Tibial nerve (tissue), 4 donors: ENCODE data around the gene STIM2. TPM values are rescaled to one million over a fixed set of nuclear protein-coding genes. Genes with fewer than 3 reads are reported as not detected.

ENCODE experiments used
- DNase-seq, 2 donors: peaks; one replicate each; pipeline ENCODE4 v3.0.0-alpha.2; 2019; ENCODE audit warnings: low spot score in 2 of 2
- H3K27ac ChIP-seq, 4 donors: fragments of 200-600 bp; sonication (generic) in 3 of 4; one replicate each; pipeline ENCODE4 v1.5.1; 2017 to 2019; ENCODE audit warnings: mild to moderate bottlenecking in 1 of 4
- H3K27me3 ChIP-seq, 2 donors: fragments of 200-600 bp; sonication (generic) in 1 of 2; one replicate each; pipeline versions ENCODE4 v1.5.1 to v1.6.0; 2017 to 2019
- H3K36me3 ChIP-seq, 3 donors: fragments of 200-600 bp; sonication (generic); one replicate each; pipeline ENCODE4 v1.5.1; 2018 to 2019
- H3K4me1 ChIP-seq, 4 donors: fragments of 200-600 bp; sonication (generic) in 3 of 4; one replicate each; pipeline ENCODE4 v1.5.1; 2017 to 2019
- H3K4me3 ChIP-seq, 4 donors: fragments of 200-600 bp; sonication (generic) in 3 of 4; one replicate each; pipeline ENCODE4 v1.5.1; 2017 to 2019; ENCODE audit warnings: mild to moderate bottlenecking in 1 of 4, moderate library complexity in 1 of 4
- H3K9me3 ChIP-seq, 4 donors: fragments of 200-600 bp; sonication (generic) in 3 of 4; one replicate each; pipeline ENCODE4 v1.5.1; 2017 to 2019
- CTCF ChIP-seq, 5 experiments: fragments of 200-600 bp in 3 of 5; fragments of 450-650 bp in 2 of 5; sonication (generic) in 3 of 5; IDR thresholded peaks; one replicate each; pipeline ENCODE4 v1.5.1; 2016 to 2019; ENCODE audit warnings: antibody characterized with exemption in 5 of 5, mild to moderate bottlenecking in 3 of 5, moderate library complexity in 2 of 5
- EP300 ChIP-seq, 2 donors: sonication (generic); formaldehyde crosslinking; IDR thresholded peaks; one replicate each; pipeline ENCODE4 v1.6.1; 2017; ENCODE audit warnings: antibody characterized with exemption in 2 of 2, mild to moderate bottlenecking in 1 of 2
- POLR2A ChIP-seq, 2 donors: fragments of 450-650 bp; IDR thresholded peaks; one replicate each; pipeline ENCODE4 v1.6.1; 2017; ENCODE audit warnings: antibody characterized with exemption in 2 of 2, mild to moderate bottlenecking in 2 of 2, moderate library complexity in 2 of 2
- WGBS, 2 donors: methylation state at CpG; one replicate each; pipeline ENCODE4 v1.1.5; 2018; 5-methylcytosine and 5-hydroxymethylcytosine counted together
- total RNA-seq, 4 donors: library from RNA; depleted of rRNA; stranded (reverse); fragments of >200 nt; gene quantifications; one replicate each; pipeline ENCODE4 v1.1.0, GENCODE V29; 2016

The STIM2 gene
- total RNA-seq, 4 donors from 2014 or later, result 20.1 to 26.2 (median 21.8) TPM

- Histone ChIP-seq H3K27ac (no peak overlapping the region), H3K9me3 (no peaks in the 10 kb centered on the region), H3K27me3 (no peaks in the 10 kb centered on the region), H3K4me1 (peaks cover 0 to 26% (median 12%) of the 10 kb centered on the region in 4 donors), H3K36me3 (no peaks in the 10 kb centered on the region), H3K4me3 (no peak overlapping the region)
- no peak for DNase-seq
- WGBS, 2 donors, result 84 to 90% methylated on average over 2 of the region's 2 CpGs
- no peak for TF ChIP-seq EP300 (IDR thresholded peaks at IDR 0.05)
- no peak for TF ChIP-seq POLR2A (IDR thresholded peaks at IDR 0.05)
Measured at GRCh38 chr4:26887809-26888208, 27.2 kb downstream of the STIM2 start.

- Histone ChIP-seq H3K36me3 (no peaks in the 10 kb centered on the region), H3K4me1 (peaks cover 0 to 24% (median 10%) of the 10 kb centered on the region in 4 donors), H3K27me3 (no peaks in the 10 kb centered on the region), H3K9me3 (no peaks in the 10 kb centered on the region), H3K27ac (no peak overlapping the region), H3K4me3 (no peak overlapping the region)
- WGBS, 2 donors, result 75 to 93% methylated on average over 3 of the region's 3 CpGs
- TF ChIP-seq CTCF (IDR thresholded peaks at IDR 0.05) (no peak), POLR2A (IDR thresholded peaks at IDR 0.05) (no peak), EP300 (IDR thresholded peaks at IDR 0.05) (no peak)
- no peak for DNase-seq
Measured at GRCh38 chr4:26889356-26889755, 28.7 kb downstream of the STIM2 start.

- Histone ChIP-seq H3K27ac (no peak overlapping the region), H3K36me3 (no peaks in the 10 kb centered on the region), H3K4me1 (peaks cover 0 to 18% (median 4%) of the 10 kb centered on the region in 4 donors), H3K4me3 (no peak overlapping the region), H3K27me3 (no peaks in the 10 kb centered on the region), H3K9me3 (no peaks in the 10 kb centered on the region)
- TF ChIP-seq CTCF (IDR thresholded peaks at IDR 0.05) (no peak), EP300 (IDR thresholded peaks at IDR 0.05) (no peak), POLR2A (IDR thresholded peaks at IDR 0.05) (no peak)
- no peak for DNase-seq
Measured at GRCh38 chr4:26891054-26891453, 30.4 kb downstream of the STIM2 start.

- DNase-seq, result no peak
Measured at GRCh38 chr4:26891867-26892266, 31.2 kb downstream of the STIM2 start.

GRCh38 chr4:26892480-26893150 lies 32.0 kb downstream of the STIM2 start:
- TF ChIP-seq POLR2A (IDR thresholded peaks at IDR 0.05) (no peak), CTCF (IDR thresholded peaks at IDR 0.05) (no peak), EP300 (IDR thresholded peaks at IDR 0.05) (no peak)
- H3K27me3 ChIP-seq, result no peaks in the 10 kb centered on the region
- DNase-seq, result no peak
- no peak overlapping the region for H3K4me3 ChIP-seq
- 73 to 80% methylated on average over 3 of the region's 3 CpGs for WGBS, 2 donors
- peaks cover 0 to 10% (median 0%) of the 10 kb centered on the region in 4 donors for H3K4me1 ChIP-seq
- no peaks in the 10 kb centered on the region for H3K36me3 ChIP-seq
- H3K27ac ChIP-seq, result no peak overlapping the region
- H3K9me3 ChIP-seq, result no peaks in the 10 kb centered on the region

More at GRCh38 chr4:26891867-26892266, 31.2 kb downstream of the STIM2 start:
- TF ChIP-seq POLR2A (IDR thresholded peaks at IDR 0.05), result no peak
- no peak for TF ChIP-seq EP300 (IDR thresholded peaks at IDR 0.05)
- TF ChIP-seq CTCF (IDR thresholded peaks at IDR 0.05), result no peak
- no peaks in the 10 kb centered on the region for H3K9me3 ChIP-seq
- H3K27ac ChIP-seq, result no peak overlapping the region
- H3K27me3 ChIP-seq, result no peaks in the 10 kb centered on the region
- WGBS, 2 donors, result 96 to 98% methylated on average over 6 of the region's 6 CpGs
- H3K36me3 ChIP-seq, result no peaks in the 10 kb centered on the region
- no peak overlapping the region for H3K4me3 ChIP-seq
- H3K4me1 ChIP-seq, result peaks cover 0 to 10% (median under 1%) of the 10 kb centered on the region in 4 donors
